NT2/D1 (cell line): Measurements from ENCODE around the gene RASD2.

Experiments used
- DNase-seq: peaks from one replicate; pipeline ENCODE4 v3.0.0-alpha.2; 2011; ENCODE audit warnings: low read depth, low spot score
- H3K27me3 ChIP-seq: 2 replicates; pipeline ENCODE4 v1.6.0; 2011; ENCODE audit warnings: mild to moderate bottlenecking; ENCODE audit not compliant: insufficient read length, insufficient read depth
- H3K36me3 ChIP-seq: 2 replicates; pipeline ENCODE4 v1.6.1; 2011; ENCODE audit warnings: mild to moderate bottlenecking, low read length, mixed read lengths; ENCODE audit not compliant: insufficient read depth, insufficient read length
- H3K4me1 ChIP-seq: 2 replicates; pipeline ENCODE4 v1.5.1; 2011; ENCODE audit not compliant: insufficient read depth, insufficient read length
- H3K4me3 ChIP-seq: 2 replicates; pipeline ENCODE4 v1.5.1; 2011; ENCODE audit warnings: low read depth; ENCODE audit not compliant: insufficient read length
- H3K9ac ChIP-seq: 2 replicates; pipeline ENCODE4 v1.6.0; 2011; ENCODE audit warnings: low read depth; ENCODE audit not compliant: insufficient read length
- H3K9me3 ChIP-seq: 2 replicates; pipeline ENCODE4 v1.5.1; 2011; ENCODE audit warnings: mild to moderate bottlenecking, low read length; ENCODE audit not compliant: insufficient read depth
- SUZ12 ChIP-seq: IDR thresholded peaks from 2 replicates; pipeline ENCODE4 v1.6.1; 2011; ENCODE audit not compliant: insufficient read length, insufficient read depth; ENCODE audit errors: extremely low read depth
- YY1 ChIP-seq: IDR thresholded peaks from 2 replicates; pipeline ENCODE4 v1.6.1; 2011; ENCODE audit not compliant: insufficient read length, insufficient read depth
- ZNF274 ChIP-seq: IDR thresholded peaks from 2 replicates; pipeline ENCODE4 v1.6.1; 2011; ENCODE audit warnings: mild to moderate bottlenecking, low read depth, low read length

RASD2 gene

DNA sequence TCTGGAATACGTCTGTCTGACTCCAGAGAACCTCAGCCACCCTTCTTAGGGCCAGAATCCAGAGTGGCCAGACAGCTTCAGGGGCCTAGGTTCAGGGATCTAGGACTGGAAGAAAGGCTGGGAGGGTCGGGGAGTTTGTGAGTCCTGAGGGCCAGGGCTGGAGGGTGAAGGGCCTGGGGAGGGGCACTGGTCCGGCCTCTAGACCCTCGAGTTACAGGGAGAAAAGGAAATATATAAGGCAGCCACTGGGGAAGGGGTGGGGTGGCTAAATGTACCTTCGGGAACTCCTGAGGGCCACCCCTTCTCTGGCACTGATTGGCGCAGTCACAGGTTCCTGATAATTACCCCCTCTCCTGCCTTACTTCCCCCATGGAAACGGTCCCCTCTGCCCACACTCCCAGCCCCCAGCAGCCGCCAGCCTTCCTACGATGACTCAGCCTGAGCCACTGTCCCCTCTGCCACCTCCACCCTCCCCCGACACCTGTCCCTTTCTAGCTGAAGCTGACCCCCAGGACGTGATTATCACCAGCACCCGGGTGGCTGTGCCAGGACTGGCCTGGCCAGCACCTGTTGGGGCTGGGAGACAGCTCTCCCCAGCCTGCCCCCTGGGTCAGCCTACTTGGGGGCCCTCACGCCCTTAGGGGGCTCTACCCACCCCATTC, 50.1 kb downstream of the RASD2 start:
- no peak overlapping the region for H3K9ac ChIP-seq
- no peaks in the 10 kb centered on the region for H3K27me3 ChIP-seq
- H3K9me3 ChIP-seq = no peaks in the 10 kb centered on the region
- no peak overlapping the region for H3K4me3 ChIP-seq
- TF ChIP-seq YY1 = no peak
- no peak for TF ChIP-seq SUZ12
- no peak for TF ChIP-seq ZNF274
- DNase-seq = no peak
- no peaks in the 10 kb centered on the region for H3K36me3 ChIP-seq
- H3K4me1 ChIP-seq = peaks cover 25% of the 10 kb centered on the region

DNA sequence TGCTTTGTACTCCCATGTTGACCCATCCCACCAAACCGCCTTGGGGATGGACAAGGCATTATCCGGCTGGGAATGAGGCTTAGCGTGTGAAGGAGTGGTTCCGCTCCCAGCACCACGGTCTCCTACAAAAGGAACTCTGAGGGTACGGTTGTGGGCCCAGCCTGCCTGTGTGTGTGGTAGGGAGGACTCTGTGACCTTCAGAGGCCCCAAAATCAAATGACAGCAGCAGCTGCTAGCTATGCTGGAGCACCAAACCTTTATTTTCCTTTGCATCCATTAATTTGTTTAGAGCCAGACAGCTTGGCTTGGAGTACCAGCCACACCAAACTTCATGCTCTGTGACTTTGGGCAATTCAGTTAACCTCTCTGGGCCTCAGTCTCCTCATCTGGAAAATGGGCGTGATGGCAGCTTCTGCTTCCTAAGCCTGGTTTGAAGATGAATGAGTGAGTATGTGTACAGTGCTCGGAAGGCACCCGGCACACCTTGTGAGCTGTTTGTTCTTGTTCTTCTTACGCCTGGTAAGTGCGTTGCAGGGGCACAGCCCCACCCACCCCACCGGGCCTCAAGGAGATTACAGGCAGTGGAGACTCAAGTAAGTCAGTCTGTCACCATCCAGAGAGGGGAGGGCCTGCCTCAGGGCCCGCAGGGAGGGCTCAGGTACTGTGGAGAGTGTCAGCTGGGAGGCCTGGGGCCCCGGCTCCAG, 51.2 kb downstream of the RASD2 start:
- Histone ChIP-seq H3K9ac (peak overlapping the region; percentile 61), H3K4me3 (no peak overlapping the region), H3K36me3 (no peaks in the 10 kb centered on the region), H3K27me3 (no peaks in the 10 kb centered on the region), H3K9me3 (no peaks in the 10 kb centered on the region), H3K4me1 (peaks cover 25% of the 10 kb centered on the region)
- no peak for DNase-seq
- no peak for TF ChIP-seq YY1
- no peak for TF ChIP-seq ZNF274
- no peak for TF ChIP-seq SUZ12

DNA sequence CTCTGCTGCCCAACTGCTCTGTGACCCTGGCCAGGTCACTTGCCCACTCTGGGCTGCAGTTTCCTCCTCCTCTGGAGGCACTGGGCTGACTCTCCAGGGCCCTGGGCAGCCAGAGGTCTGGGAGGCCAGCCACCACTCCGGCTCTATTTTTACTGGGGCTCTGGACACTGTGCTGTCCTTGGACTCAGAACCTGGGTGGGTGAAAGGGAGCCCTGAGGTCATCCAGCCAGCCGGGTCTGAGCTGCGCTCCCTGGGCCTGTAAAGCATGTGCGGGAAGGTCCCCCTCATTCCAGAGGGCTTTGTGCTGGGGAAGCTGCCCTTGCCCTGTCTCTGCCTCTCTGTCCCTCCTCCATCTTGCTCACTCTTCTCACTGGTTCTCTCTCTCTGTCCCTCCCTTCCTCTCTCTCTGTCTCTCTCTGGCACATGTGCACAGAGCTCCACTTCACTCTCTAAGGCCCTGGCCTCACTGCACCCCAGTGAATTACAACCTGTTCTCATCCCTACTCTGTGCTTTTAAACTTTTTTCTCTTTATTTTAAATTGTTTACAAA, 51.9 kb downstream of the RASD2 start:
- Histone ChIP-seq H3K4me3 (no peak overlapping the region), H3K9ac (peak overlapping the region; percentile 61), H3K27me3 (no peaks in the 10 kb centered on the region), H3K4me1 (peaks cover 25% of the 10 kb centered on the region), H3K36me3 (no peaks in the 10 kb centered on the region), H3K9me3 (no peaks in the 10 kb centered on the region)
- TF ChIP-seq ZNF274 = no peak
- TF ChIP-seq YY1 = no peak
- TF ChIP-seq SUZ12 = no peak
- DNase-seq = no peak

- no peaks in the 10 kb centered on the region for H3K9me3 ChIP-seq
- no peak overlapping the region for H3K4me3 ChIP-seq
- H3K27me3 ChIP-seq = no peaks in the 10 kb centered on the region
- no peaks in the 10 kb centered on the region for H3K36me3 ChIP-seq
- H3K9ac ChIP-seq = peak overlapping the region; percentile 56
- DNase-seq = no peak
- TF ChIP-seq SUZ12 (no peak), ZNF274 (no peak), YY1 (no peak)
- H3K4me1 ChIP-seq = peaks cover 25% of the 10 kb centered on the region
These were observed 52.6 kb downstream of the RASD2 start for GRCh38 chr22:35593071-35593890.

- no peaks in the 10 kb centered on the region for H3K36me3 ChIP-seq
- no peak for DNase-seq
- no peaks in the 10 kb centered on the region for H3K27me3 ChIP-seq
- H3K4me3 ChIP-seq = no peak overlapping the region
- H3K9me3 ChIP-seq = no peaks in the 10 kb centered on the region
- TF ChIP-seq YY1 (no peak), SUZ12 (no peak), ZNF274 (no peak)
- peak overlapping the region; percentile 56 for H3K9ac ChIP-seq
- peaks cover 21% of the 10 kb centered on the region for H3K4me1 ChIP-seq
These were observed 53.4 kb downstream of the RASD2 start for GRCh38 chr22:35593891-35594470.

- no peak for DNase-seq
- H3K9ac ChIP-seq = no peak overlapping the region
- TF ChIP-seq YY1 (no peak), SUZ12 (no peak), ZNF274 (no peak)
- H3K36me3 ChIP-seq = no peaks in the 10 kb centered on the region
- H3K4me1 ChIP-seq = peaks cover 15% of the 10 kb centered on the region
- H3K27me3 ChIP-seq = no peaks in the 10 kb centered on the region
- no peak overlapping the region for H3K4me3 ChIP-seq
- no peaks in the 10 kb centered on the region for H3K9me3 ChIP-seq
These were observed 54.1 kb downstream of the RASD2 start for GRCh38 chr22:35594686-35595085.
